Astrocyte of the spinal cord (primary cell): ENCODE results near the gene UNC79.
A peak's percentile ranks its signal among the peaks of the same experiment; 100 is the strongest.

Experiments
- DNase-seq: peaks from one replicate; pipeline ENCODE4 v3.0.0; 2011; ENCODE audit warnings: low read depth, low spot score
- H3K4me3 ChIP-seq: 2 replicates; pipeline ENCODE4 v1.5.1; 2011; ENCODE audit warnings: low read depth, mild to moderate bottlenecking, low read length, moderate library complexity
- CTCF ChIP-seq: IDR thresholded peaks from 2 replicates; pipeline ENCODE4 v1.5.1; 2012; ENCODE audit warnings: low read depth, mild to moderate bottlenecking, low read length, inconsistent platforms
- in situ Hi-C: cut with HindIII; loops from 2 replicates; pipeline ENCODE4 v1.10.0; 2017; ENCODE audit warnings: low sequenced_read_pairs

The UNC79 gene

DNA sequence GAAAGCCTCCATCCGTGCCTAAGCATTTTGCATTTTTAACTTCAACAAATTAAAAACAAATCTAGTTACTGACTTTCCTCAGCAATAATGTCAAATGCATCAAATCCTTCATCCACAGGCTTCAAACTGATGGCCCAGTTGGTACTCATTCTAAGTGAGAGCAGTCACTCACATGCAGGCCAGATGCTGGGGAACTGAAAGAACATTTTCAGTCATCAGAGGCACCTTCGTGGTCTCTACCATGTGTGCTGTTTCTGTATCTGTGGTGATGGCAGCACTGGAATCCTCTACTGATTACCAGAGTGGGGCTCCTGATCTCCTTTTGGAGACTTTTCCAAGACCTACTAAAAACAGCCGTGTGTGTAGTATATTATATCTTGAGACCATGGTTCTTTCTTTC, 212.4 kb downstream of the UNC79 start:
- no peak for DNase-seq
- no peak for TF ChIP-seq CTCF
- in situ Hi-C loops = no loop called here
- no peak overlapping the region for H3K4me3 ChIP-seq

- no peak for TF ChIP-seq CTCF
- in situ Hi-C loops = no loop called here
- no peak for DNase-seq
- H3K4me3 ChIP-seq = no peak overlapping the region
Measured at GRCh38 chr14:93643676-93644075, 212.9 kb downstream of the UNC79 start.

GRCh38 chr14:93645200-93645599, 214.5 kb downstream of the UNC79 start:
- TF ChIP-seq CTCF = no peak
- no peak for DNase-seq
- in situ Hi-C loops = no loop called here
- no peak overlapping the region for H3K4me3 ChIP-seq

- in situ Hi-C loops = no loop called here
- no peak for TF ChIP-seq CTCF
- H3K4me3 ChIP-seq = no peak overlapping the region
- no peak for DNase-seq
Measured at GRCh38 chr14:93648440-93649168, 217.9 kb downstream of the UNC79 start.

DNA sequence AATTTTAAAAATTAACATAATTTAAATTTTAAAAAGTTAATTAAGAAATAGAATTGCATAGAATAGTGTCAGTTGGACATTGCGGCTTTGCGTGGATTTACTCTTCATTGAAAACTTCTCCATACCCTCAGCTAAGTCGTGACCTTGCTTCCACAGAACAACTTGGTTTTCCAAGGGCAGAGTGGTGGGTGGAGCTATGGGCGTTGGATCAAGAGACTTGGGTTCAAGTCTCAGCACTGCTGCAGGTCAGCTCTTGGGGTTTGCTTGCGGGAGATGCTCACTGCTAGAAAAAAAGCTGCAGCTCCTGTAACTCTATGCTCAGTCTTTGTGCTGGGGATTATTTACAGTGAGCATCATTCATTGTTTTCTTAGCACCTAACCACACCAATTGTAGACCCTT, 223.9 kb downstream of the UNC79 start:
- TF ChIP-seq CTCF = no peak
- H3K4me3 ChIP-seq = no peak overlapping the region

DNA sequence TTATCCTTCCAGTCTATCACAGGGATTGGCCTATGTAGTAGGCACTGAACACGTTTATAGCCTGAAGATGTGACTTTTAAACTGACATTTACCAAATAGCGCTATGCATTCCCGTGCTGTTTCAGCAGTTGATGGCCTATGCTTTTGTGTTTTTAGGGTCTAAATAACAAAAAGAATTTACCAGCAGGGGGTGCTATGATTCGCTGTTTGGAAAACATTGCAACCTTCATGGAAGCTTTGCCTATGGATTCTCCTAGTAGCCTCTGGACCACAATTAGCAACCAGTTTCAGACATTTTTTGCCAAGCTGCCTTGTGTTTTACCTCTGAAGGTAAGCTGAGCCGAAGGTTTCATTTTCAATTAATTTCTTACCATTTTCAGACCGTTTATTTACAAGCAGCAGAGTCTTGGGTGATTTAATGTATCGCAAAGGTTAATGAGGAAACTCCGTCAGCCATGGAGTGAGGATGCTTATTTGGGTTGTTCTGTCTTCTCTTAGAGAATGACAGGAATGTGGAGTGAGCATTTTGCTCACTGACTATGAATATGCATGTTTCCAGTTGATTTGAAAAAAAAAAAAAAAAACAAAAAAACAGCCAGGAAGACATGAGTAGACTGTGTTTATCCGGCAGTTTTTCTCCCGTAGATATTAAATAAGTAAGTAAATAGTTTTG, 224.5 kb downstream of the UNC79 start:
- DNase-seq = peak; percentile 33
- H3K4me3 ChIP-seq = no peak overlapping the region
- no peak for TF ChIP-seq CTCF
- in situ Hi-C loops = no loop called here

More for the DNA sequence above, 223.9 kb downstream of the UNC79 start:
- no peak for DNase-seq
- in situ Hi-C loops = no loop called here
